NCI-H1436 (cell line): ENCODE results near the gene DNASE1.

Experiments
- DNase-seq: peaks from one replicate; lab custom pipeline; 2025; lab: John Stamatoyannopoulos, UW

The DNASE1 gene

GRCh38 chr16:3696425-3697218 is 42.1 kb downstream of the DNASE1 start:
- DNase-seq = no peak

DNA sequence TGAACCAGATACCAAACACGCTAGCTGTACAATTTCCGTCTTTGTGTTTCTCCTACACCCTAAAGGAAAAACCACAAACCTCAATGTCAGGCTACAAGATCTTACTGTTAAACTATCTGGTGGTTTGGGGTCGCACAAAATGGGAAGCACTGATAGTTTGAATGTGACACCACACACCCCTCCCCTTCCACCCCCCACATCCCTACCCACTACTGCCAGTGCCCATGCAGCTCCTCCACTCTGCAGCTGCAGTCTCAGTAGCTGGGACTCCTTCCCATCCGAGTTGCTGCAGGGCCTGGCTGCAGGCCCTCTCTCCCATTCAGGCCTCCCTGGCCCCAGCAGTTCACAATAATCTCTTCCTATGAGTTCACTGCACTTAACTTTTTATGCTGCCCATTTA is 44.5 kb downstream of the DNASE1 start:
- DNase-seq = no peak

GRCh38 chr16:3701531-3701930 is 47.0 kb downstream of the DNASE1 start:
- no peak for DNase-seq

DNA sequence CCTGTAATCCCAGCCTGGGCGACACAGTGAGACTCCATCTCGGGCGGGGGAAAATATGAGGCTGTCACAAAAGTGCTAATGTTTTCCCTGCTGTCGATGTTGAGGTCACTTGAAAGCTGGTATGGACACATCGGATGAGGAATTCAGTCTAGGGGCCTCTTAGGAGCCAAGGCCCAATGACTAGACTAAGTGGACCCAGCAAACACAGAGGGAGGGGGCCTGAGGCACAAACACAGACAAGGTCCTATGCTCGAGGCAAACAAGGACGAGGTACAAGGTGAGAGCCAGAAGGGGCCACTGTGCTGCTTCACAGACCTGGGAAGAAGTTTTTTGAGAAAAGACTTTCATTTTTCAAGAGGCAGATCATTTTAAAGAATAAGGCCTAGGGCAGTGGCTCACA is 47.6 kb downstream of the DNASE1 start:
- DNase-seq = no peak

DNA sequence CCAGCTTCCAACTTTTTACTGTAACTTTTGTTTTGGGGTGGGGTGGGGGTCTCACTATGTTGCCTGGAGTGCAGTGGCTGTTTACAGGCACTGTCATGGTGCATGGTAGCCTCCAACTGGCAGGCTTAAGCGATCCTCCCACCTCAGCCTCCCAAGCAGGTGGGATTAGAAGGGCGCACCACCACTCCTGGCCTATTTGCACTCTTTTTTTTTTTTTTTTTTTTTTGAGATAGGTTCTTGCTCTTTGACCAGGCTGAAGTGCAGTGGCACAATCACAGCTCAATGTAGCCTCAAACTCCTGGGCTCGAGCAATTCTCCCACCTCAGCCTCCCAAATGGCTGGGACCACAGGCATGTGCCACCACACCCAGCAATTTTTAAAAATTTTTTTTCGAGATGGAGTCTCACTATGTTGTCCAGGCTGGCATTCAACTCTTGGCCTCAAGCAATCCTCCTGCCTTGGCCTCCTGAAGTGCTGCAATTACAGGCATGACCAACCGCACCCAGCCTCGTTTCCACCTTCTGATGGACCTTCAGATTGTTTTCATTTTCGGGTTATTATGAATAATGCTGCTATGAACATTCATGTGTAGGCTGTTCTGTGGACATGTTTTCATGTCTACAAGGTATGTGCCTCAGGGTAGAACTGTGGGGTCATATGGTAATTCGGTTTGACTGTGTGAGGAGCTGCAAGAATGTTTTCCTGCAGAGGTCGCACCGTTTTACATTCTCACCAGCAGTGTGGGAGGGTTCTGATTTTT is 51.9 kb downstream of the DNASE1 start:
- no peak for DNase-seq
